Amniotic epithelial cell (primary cell): Measurements from ENCODE around the gene ZNF503.

Experiments
- DNase-seq: peaks from one replicate; pipeline ENCODE4 v3.0.0-alpha.2; 2010; ENCODE audit warnings: low read depth

Gene ZNF503, protein sequence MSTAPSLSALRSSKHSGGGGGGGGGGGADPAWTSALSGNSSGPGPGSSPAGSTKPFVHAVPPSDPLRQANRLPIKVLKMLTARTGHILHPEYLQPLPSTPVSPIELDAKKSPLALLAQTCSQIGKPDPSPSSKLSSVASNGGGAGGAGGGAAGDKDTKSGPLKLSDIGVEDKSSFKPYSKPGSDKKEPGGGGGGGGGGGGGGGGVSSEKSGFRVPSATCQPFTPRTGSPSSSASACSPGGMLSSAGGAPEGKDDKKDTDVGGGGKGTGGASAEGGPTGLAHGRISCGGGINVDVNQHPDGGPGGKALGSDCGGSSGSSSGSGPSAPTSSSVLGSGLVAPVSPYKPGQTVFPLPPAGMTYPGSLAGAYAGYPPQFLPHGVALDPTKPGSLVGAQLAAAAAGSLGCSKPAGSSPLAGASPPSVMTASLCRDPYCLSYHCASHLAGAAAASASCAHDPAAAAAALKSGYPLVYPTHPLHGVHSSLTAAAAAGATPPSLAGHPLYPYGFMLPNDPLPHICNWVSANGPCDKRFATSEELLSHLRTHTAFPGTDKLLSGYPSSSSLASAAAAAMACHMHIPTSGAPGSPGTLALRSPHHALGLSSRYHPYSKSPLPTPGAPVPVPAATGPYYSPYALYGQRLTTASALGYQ

DNA sequence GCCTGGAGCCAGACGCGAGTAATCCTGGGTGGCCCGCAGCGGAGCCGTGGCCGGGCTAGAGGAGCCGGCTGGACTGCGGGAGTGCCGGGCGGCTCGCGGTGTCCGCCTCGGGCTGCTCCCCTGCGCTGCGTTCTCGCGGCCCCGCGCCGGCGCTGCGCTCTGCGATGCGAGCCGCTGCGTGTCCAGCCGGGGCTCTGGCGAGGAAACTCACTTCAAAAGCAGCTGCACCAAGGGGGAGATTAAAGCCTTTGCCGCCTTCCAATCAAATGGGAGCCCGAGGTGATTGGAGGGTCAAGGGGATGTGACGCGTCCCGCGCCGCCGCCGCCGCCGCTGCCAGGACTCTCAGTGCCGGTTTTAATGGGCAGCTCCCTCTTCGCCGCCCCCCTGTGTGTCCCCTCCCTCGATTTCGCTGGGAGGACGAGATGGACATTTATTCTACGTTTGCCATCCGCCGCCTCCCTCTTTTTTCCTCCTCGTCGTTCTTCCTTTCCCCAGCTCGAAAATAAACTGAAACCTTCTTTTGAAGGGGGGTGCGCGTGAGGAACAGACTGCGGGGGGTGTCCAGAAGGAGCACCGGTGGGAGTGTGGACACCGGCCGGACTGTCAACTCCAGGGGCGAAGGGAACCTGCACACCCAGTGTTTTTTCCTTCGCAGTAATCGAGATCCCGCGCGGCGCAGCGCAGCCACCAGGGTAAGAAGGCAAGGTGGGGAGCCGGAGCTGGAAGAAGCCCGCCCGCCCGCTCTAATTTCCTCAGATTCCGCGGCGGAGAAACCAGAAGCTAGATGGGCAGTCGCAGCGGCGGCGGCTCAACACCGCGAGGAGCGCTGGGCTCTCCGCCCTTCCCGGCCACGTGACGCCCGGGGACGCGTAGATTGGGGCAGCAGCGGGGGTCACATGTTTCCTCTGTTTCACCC is at the start of gene ZNF503:
Gene ZNF503, minus strand, starts transcription at position 196 of the 917 bp plus-strand sequence. CDS start 345 bp downstream, outside the sequence.
- DNase-seq, result peak; percentile 97

DNA sequence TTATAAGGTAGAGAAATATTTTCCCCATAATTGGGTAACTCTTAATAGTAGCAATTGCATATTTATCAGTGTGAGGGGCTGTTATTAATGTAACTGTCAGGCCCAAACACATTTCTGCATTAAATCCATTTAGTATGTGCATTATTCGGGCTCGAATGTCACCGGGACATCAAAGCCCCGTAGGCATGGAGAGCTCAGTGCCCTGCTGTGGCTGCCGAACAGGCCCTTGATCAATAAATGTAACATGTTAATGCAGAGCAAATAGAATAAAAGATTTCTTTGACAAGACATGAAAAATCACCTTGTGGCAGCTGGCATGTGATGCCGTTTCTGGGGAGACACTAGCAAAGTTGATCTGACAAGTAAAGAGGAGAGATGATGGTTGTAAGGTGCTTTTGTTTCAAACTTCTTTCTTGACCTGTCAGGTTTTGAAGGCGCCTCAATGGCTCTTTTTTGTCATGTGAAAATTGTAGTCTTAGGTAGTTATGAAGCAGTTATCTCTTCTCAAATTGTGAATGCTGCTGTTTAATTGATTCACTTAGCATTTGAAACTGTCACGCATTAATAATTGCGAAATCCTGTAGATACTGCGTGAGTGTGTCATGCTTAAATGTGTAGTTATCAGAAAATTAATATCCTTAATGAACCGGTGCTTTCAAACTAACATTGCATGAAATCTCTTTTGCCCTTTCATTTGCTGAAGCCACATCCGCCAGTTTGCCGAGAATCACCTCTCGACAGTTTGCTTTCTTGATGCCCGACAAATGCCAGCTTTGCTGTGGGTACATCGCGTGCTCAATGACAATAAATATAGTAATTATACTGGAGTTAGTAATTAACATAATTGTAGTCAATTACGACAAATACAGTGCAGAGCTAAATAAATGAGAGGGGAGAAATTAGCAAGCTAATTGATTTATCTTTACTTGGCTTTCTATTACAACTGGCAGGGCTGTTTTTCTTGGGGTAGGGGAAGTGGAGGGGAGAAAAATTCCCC is 49.4 kb upstream of the ZNF503 start:
- DNase-seq, result no peak

DNA sequence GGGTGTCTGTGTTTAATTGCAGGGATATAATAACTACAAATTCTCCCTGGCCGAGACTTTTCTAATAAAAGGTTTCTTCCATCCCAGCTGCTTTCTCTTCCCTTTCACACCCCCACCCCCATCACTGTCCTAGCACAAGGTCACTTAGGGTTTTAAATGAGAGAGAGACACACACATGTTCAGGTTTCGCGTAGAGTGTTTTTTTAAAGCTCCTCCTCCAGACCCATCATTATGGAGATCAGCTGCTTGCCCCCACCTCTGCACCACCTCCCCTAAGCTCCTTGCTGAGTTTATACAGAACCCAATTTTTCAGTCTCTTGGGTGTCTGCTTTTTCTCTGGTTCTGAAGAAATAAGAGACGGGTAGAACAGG is 48.5 kb upstream of the ZNF503 start:
- no peak for DNase-seq

DNA sequence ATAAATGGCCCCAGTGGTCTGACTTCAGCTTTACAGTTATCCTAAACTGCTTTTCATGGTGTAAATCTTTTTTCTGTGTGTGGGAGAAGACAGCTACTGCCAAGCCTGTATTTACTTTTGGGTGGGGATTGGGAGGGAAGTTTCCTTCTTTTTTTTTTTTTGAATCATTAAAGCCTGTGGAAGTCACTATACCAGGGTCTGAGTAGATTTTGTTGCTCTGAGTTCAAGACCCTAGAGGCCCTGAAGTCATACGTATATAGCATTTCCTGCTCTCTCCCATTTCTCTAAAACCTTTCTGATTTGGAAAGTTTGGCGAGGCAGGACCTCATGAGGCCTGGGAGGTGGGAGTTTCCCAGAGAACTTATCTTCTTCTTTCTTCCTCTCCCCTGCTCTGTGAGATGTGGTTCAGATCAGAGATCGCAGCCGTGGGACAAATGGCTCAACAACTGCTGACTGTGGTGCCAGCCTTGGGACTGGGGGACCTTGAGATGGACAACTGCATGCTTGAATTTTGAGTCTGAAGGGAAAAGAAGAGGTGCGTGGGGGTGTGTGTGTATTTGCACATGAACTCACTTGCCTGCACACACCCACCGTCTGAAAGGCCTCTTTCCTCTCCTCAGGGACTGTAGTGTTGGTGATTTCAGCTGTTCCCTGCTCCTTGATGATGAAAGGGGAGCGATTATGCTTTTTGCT is 48.0 kb upstream of the ZNF503 start:
- no peak for DNase-seq

DNA sequence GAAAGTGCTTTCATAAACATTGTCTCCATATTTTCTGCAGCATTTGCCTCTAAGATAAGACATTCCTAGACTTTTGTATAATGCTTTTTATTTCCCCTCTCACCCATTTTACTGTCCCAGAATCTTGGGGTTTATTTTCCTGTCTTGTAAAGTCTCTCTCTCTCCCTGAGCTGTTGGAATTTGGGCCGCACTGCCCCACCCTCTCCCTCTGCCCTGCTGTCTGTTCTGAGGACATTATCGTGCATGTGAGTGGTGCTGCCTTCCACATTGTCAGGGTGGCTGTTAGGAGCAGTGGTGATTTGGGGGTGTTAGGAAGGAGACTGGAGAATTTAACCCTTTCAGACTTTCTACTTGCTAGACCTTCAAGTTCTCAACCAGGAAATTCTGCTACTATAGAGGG is 46.6 kb upstream of the ZNF503 start:
- DNase-seq, result no peak

DNA sequence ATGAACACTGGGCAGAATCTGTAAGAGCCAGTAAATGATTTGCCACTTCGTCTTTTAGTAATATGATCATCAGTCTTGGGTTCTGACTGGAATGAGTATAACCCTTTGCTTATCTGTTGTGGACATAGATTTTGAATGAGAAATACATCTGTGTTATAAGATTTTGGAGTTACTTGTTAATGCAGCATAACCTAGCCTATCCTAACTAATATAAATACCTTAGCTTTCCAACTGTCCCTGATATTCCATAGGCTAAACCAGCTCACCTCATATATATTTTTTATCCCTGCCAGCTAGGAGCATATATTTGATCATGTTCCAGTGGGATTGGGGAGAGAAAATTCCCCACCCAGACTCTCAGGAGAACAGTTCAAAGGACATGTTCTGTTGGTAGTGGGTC is 44.9 kb upstream of the ZNF503 start:
- DNase-seq, result no peak

DNA sequence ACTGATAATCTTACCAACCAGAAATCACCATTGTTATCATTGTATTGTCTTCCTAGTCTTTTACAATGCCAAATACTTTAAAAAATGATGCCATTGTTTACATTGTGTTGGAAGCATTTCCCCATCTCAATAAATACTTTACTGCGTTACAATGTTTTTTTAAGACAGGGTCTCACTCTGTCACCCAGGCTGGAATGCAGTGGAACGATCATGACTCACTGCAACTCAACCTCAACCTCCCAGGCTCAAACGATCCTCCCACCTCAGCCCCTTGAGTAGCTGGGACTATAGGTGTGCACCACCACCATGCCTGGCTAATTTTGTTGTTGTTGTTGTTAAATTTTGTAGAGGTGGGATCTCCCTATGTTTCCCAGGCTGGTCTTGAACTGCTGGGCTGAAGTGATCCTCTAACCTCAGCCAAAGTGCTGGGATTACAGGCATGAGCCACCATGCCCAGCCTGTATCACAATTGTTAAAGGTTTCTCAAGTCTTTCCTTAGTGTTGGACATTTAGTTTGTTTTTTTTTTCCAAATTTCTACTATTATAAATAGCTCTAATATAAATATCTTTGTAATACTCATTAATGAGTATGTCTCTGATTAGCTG is 43.3 kb upstream of the ZNF503 start:
- no peak for DNase-seq

DNA sequence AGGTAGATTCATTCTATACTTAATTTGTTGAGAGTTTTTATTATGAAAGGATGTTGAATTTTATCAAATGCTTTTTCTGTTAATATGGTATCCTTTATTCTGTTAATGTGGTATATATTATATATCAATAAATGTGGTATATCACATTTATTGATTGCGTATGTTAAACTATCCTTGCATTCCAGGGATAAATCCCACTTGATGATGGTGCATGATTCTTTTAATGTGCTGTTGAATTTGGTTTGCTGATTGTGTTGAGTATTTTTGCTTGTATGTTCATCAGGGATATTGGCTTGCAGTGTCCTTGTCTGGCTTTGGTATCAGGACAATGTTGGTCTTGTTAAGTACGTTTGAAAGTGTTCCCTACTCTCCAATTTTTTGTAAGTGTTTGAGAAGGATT is 41.8 kb upstream of the ZNF503 start:
- DNase-seq, result no peak

DNA sequence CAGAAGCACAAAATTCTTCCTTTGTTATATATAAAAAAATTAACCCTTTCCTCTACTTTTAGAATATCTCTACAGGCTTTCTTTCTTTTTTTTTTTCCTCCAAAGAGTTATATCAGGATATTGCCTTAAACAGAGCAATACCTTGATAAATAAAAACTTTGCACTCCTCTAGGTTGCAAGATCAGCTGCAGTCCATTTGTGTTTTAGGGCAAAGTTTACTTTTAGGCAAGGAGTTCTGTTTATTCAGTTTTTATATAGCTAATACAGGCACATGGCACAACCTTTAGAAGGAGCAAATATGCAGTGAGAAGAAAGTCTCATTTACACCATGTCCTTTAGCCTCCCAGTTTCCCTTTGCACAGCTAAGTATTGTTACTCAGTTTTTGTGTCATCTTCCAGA is 40.1 kb upstream of the ZNF503 start:
- DNase-seq, result no peak

DNA sequence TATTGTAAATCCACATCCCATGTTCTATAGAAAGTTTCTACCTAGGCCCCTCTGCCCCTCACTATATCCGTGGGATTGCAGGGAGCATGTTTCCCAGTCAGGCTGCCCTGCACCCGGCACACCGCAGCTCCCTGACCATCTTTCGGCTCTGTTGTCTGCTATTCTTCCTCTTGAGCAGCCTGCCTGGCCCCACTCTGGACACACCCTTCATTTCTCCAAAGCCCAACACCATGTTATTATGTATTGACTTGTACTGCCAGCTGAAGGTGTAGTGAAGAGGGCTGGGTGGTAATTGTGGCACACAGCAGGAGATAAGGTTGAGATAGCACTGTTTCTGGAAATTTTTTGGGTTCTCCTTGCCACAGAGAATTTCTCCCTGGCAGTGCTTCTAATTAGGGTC is 39.6 kb upstream of the ZNF503 start:
- DNase-seq, result no peak

DNA sequence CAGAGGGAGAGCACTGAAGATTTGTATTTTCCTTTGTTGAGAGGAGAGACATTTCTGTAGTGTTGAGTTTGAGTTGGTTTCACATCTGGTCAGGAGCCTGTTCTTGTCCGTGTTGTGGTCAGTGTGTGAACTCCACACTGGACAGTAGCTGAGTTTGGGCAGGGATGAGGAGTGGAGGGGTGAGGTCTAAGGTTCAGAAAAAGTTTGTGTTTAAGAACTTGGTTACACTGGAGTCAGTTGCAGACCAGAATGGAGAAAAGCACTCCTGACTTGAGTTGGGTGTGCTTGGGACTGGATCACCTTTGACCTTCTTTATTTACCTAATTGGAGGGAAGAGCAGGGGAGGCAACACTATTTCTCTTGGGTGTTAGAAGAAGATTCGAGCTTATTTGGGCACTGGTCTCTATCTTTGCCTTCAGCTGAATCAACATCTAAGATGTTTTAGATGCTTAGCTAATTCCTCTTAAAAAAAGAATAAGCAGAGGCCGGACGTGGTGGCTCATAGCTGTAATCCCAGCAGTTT is 38.8 kb upstream of the ZNF503 start:
- DNase-seq, result no peak

DNA sequence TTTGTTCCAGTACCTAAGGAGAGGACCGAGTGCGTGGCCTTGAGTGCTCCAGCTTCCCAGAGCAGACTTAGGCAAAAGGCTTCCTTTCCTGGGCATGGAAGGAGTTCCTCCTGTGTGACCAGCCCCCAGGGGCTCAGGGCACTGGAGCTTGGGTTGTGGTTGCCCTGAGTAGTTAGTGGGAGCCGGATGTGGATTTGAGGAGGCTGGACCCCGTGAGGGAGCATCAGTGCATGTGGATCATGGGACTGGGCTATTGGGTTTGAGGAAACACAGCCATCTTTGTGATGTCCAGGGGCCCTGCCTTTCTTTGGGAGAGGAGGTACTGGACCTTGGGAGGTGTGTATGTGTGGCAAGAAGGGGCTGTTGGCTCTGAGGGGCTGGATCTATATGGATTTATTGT is 38.2 kb upstream of the ZNF503 start:
- DNase-seq, result no peak

DNA sequence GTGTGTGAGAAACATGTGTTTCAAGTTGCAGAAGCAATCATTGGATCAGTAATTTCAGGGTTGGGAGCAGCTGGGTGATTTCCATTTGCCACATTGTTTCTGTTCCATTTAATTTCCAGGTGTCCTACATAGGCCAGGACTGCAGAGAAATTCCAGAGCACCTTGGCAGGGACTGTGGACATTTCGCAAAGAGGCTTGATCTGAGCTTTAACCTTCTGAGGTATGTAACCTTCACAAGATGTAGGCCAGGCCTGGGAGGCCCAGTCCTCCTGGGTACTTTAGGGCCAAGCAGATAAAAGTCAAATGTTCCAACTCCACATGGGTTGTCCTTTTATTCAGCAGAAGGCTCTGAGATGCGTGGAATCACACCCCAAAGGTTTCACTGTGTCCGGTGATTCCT is 36.7 kb upstream of the ZNF503 start:
- no peak for DNase-seq

DNA sequence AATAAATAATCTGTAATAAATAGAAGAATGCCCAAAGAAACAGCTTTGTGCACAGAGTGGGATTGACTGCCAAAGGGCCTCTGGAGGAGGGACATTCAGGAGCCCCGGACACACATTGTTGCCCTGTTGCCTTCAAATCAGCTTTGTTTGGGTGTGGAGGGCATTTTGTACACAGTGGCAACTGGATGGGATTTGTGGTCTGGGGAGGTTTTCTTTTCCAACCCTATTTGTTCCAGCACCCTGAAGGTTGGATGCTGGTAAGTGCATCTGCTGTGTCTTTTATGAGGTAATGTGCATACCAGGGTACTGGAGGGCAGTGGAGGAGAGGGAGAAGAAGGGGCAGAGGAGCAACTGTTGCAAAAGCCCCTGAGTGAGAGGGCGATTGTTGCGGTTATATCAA is 36.1 kb upstream of the ZNF503 start:
- DNase-seq, result no peak

DNA sequence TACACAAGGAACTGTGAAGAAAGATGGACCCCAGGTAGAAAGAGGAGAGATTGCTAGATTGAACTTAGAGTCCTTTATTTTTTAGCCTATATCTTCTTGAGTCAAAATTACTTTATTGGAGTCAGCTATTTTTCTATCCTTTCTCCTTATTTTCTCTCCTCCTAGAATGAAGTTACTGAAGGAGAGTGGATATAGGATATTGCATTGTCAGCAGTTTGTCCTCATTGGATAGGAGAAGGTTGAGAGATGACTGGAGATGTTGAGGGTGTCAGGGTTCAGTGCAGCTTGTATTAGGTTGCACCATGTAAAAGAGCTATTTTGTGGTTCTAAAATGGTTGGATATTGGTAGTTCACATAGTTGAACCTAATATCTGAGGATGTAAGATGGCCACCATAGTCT is 35.3 kb upstream of the ZNF503 start:
- no peak for DNase-seq

DNA sequence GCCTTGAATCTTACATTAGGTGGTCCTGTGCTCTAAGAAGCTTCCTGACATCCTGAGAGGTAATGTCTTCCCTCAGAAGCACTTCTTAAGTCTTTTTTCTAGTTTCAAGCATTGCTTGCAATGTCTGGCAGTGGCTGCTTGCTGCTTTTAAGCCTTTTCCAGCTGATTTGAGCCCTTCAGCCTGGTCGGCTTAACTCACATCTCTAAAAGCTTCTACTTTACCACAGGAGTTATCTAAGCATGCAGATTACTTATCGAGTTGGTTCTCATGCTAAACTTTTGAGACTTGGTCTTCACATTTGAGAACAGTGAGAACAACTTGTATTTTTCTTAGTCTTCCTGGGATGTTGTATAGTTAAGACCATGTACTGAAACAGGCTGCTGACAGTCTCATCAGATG is 33.7 kb upstream of the ZNF503 start:
- no peak for DNase-seq

DNA sequence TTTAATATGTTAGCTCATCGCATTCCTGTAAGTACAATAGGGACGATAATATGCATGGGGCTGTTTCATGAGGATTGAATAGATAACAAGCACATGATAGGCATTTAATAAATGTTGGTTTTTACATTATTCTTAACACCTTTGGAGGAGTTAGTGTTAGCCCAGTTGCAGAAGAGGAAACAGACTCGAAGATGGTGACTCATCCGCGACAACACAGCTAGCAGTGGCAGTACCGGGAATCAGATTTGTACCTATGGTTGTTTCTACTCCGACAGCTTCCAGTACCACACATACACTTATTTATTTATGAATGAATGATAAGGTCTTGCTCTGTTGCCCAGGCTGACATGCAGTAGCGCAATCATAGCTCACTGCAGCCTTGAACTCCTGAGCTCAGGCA is 32.7 kb upstream of the ZNF503 start:
- no peak for DNase-seq

DNA sequence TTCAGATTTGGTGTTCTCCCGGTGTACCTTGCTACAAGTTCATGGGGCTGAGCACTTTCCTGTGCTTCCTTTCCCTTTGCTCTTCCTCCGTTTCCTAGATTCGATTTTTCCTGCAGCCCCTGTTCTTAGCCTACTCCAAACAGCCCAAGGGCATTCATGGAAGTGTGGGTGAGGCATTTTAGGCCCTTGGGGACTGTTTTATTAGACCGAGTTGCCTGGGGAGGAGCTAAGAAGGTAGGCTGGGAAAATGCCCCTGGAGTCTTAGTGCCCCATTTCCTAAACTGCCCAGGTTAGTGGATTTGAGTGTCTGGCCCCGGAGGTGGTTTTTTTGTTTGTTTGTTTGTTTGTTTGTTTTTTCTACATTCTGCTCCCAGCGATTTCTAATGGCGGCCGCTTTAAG is 31.7 kb upstream of the ZNF503 start:
- DNase-seq, result no peak

DNA sequence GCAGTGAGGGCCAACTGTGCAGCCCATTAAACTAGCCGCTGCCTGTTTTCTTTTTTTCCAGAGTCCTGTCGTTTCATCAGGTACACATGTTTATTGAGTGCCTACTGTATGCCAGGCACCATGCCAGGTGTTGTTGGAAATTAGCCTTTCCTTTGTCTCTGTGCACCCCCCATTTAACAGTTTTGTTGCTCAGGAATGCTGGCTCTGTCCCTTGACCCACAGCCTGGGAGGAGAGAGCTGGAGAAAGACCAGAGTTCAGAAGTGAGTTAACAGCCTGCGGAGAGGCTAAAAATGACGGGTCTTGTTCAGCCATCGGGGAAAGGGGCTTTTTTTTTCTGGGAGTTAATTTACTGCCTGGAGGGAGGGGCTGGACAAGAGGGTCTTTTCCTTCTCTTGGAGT is 31.2 kb upstream of the ZNF503 start:
- DNase-seq, result no peak

DNA sequence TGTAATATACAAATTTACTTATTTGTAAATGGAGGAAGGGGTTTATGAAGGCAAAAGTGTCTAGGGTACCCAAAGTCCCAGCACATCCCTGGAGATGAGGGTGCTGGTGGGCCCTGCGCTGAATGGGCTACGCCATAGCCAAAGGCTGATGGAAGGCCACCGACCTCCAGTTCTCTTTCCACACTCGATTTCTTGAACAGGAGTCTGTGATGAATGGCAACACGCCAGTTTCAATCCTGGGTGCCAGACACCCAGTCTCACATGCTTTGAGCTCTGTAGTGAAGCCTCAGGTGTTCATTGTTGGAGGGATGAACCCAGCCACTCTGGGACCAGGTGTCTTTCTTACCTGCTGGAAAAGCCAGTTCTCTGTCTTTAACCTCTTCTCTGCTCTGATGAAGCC is 30.6 kb upstream of the ZNF503 start:
- no peak for DNase-seq
